Activated B cell treated with CpG ODN at 0.5 μM for 24 hours (primary cell): ENCODE data around the gene PFDN1. TPM values are rescaled to one million over a fixed set of nuclear protein-coding genes. Genes with fewer than 3 reads are reported as not detected.

Experiments
- ATAC-seq: fragments of 200-7000 bp; cut with Tn5 transposase; one replicate; pipeline ENCODE4 v1.10.0; 2021; ENCODE audit warnings: low read depth, mild to moderate bottlenecking, moderate library complexity
- CTCF ChIA-PET: fragments of 350-600 bp; sonication (Branson Sonifier 250); formaldehyde crosslinking; loops from one replicate; lab custom pipeline; 2021; ENCODE audit warnings: antibody characterized with exemption; lab: Charles Lee
- POLR2A ChIA-PET: fragments of 350-600 bp; sonication (Branson Sonifier 250); formaldehyde crosslinking; loops from one replicate; lab custom pipeline; 2021; ENCODE audit warnings: antibody characterized with exemption; lab: Charles Lee
- DNase-seq: peaks from one replicate; pipeline ENCODE4 v3.0.0; 2022
- H3K27ac Mint-ChIP-seq: one replicate; pipeline ENCODE4 v1.8.0; 2020; ENCODE audit warnings: mixed read lengths
- H3K27me3 Mint-ChIP-seq: one replicate; pipeline ENCODE4 v1.8.0; 2021; ENCODE audit warnings: mixed read lengths
- H3K36me3 Mint-ChIP-seq: one replicate; pipeline ENCODE4 v1.8.0; 2021; ENCODE audit warnings: low read depth, mixed read lengths
- H3K4me1 Mint-ChIP-seq: one replicate; pipeline ENCODE4 v1.8.0; 2021; ENCODE audit warnings: mixed read lengths
- H3K4me3 Mint-ChIP-seq: one replicate; pipeline ENCODE4 v1.8.0; 2020; ENCODE audit warnings: mild to moderate bottlenecking, mixed read lengths
- H3K9me3 Mint-ChIP-seq: one replicate; pipeline ENCODE4 v1.8.0; 2020; ENCODE audit warnings: mixed read lengths
- CTCF ChIP-seq: fragments of 200-600 bp; IDR thresholded peaks from one replicate; pipeline ENCODE4 v1.8.0; 2022; ENCODE audit warnings: antibody characterized with exemption, mild to moderate bottlenecking
- intact Hi-C: fragments of 100-400 bp; cut with micrococcal nuclease; formaldehyde crosslinking; loops from one replicate; pipeline ENCODE4 v1.15.1; 2024
- total RNA-seq: library from RNA; stranded (reverse); gene quantifications from 2 replicates; pipeline ENCODE4 v1.2.3, GENCODE V29; 2022

The PFDN1 gene
- total RNA-seq, 1 donor from 2014 or later = 38.2 TPM

GRCh38 chr5:140244525-140245025 is 58.3 kb downstream of the PFDN1 start:
- peak; percentile 75 for TF ChIP-seq CTCF
- no peaks in the 10 kb centered on the region for H3K9me3 Mint-ChIP-seq
- DNase-seq (peak; percentile 60), ATAC-seq (peak; percentile 74)
- H3K4me1 Mint-ChIP-seq = peaks cover 19% of the 10 kb centered on the region
- no peak overlapping the region for H3K27ac Mint-ChIP-seq
- H3K27me3 Mint-ChIP-seq = no peaks in the 10 kb centered on the region
- H3K36me3 Mint-ChIP-seq = peaks cover 21% of the 10 kb centered on the region
- ChIA-PET POLR2A (interaction anchor here (0.6 to 1.2 kb wide), 2 partner anchors 60 to 107 kb away, joined by 3 to 5 read pairs; no protein-coding TSS in a partner anchor), CTCF (interaction anchor here (0.6 to 9.4 kb wide), 21 partner anchors 8 to 476 kb away, joined by 3 to 347 read pairs (median 4); partner anchors contain the start of genes CYSTM1, HBEGF, PFDN1 and SLC4A9)
- H3K4me3 Mint-ChIP-seq = no peak overlapping the region
- intact Hi-C loops = loop anchor here (1.0 to 5.0 kb wide), 6 partner anchors 38 to 476 kb away; partner anchors contain the start of genes HBEGF and TMCO6

- peaks cover 14% of the 10 kb centered on the region for H3K4me1 Mint-ChIP-seq
- no peak overlapping the region for H3K4me3 Mint-ChIP-seq
- H3K9me3 Mint-ChIP-seq = no peaks in the 10 kb centered on the region
- ChIA-PET CTCF (interaction anchor here (1.1 to 9.4 kb wide), 17 partner anchors 8 to 476 kb away, joined by 3 to 347 read pairs (median 4); partner anchors contain the start of genes CYSTM1, HBEGF, PFDN1 and SLC4A9), POLR2A (interaction anchor here (0.6 to 1.2 kb wide), 3 partner anchors 16 to 108 kb away, joined by 3 to 8 read pairs (median 5); no protein-coding TSS in a partner anchor)
- TF ChIP-seq CTCF = no peak
- DNase-seq (no peak), ATAC-seq (no peak)
- H3K36me3 Mint-ChIP-seq = peaks cover 17% of the 10 kb centered on the region
- no peaks in the 10 kb centered on the region for H3K27me3 Mint-ChIP-seq
- no peak overlapping the region for H3K27ac Mint-ChIP-seq
- intact Hi-C loops = loop anchor here (1.0 to 2.0 kb wide), 5 partner anchors 103 to 477 kb away; partner anchors contain the start of genes HBEGF and TMCO6
These were observed 59.1 kb downstream of the PFDN1 start for GRCh38 chr5:140243706-140244250.

GRCh38 chr5:140242890-140243585 is 59.9 kb downstream of the PFDN1 start:
- Mint-ChIP-seq H3K27ac (no peak overlapping the region), H3K9me3 (no peaks in the 10 kb centered on the region), H3K27me3 (no peaks in the 10 kb centered on the region), H3K4me3 (no peak overlapping the region), H3K36me3 (peaks cover 17% of the 10 kb centered on the region), H3K4me1 (peaks cover 14% of the 10 kb centered on the region)
- no peak for TF ChIP-seq CTCF
- DNase-seq = no peak
- intact Hi-C loops = no loop called here
- CTCF ChIA-PET = interaction anchor here (1.0 to 9.4 kb wide), 9 partner anchors 10 to 124 kb away, joined by 3 to 347 read pairs (median 6); partner anchors contain the start of genes HBEGF and SLC4A9
- ATAC-seq = no peak
- POLR2A ChIA-PET = no interaction called here

- CTCF ChIA-PET = interaction anchor here (1.0 to 9.4 kb wide), 2 partner anchors 107 to 117 kb away, joined by 3 to 347 read pairs; partner anchors contain the start of gene HBEGF
- no peaks in the 10 kb centered on the region for H3K9me3 Mint-ChIP-seq
- H3K4me3 Mint-ChIP-seq = no peak overlapping the region
- no peak for TF ChIP-seq CTCF
- DNase-seq (no peak), ATAC-seq (no peak)
- no peak overlapping the region for H3K27ac Mint-ChIP-seq
- POLR2A ChIA-PET = no interaction called here
- H3K27me3 Mint-ChIP-seq = no peaks in the 10 kb centered on the region
- H3K4me1 Mint-ChIP-seq = peaks cover 14% of the 10 kb centered on the region
- intact Hi-C loops = no loop called here
- peaks cover 17% of the 10 kb centered on the region for H3K36me3 Mint-ChIP-seq
These were observed 60.8 kb downstream of the PFDN1 start for GRCh38 chr5:140242099-140242498.
